KBM-7 (cell line): ENCODE data around the gene FAM174B.
A peak's percentile ranks its signal among the peaks of the same experiment; 100 is the strongest.

Source experiments
- DNase-seq: peaks from one replicate; pipeline ENCODE4 v3.0.0-alpha.2; 2015
- in situ Hi-C: fragments of 300-500 bp; cut with MboI; formaldehyde crosslinking; loops from 2 replicates; pipeline ENCODE4 v1.14.3; 2020; ENCODE audit warnings: low sequenced_read_pairs, low pct_unique_long_range_greater_than_20kb, mixed read lengths

FAM174B gene

DNA sequence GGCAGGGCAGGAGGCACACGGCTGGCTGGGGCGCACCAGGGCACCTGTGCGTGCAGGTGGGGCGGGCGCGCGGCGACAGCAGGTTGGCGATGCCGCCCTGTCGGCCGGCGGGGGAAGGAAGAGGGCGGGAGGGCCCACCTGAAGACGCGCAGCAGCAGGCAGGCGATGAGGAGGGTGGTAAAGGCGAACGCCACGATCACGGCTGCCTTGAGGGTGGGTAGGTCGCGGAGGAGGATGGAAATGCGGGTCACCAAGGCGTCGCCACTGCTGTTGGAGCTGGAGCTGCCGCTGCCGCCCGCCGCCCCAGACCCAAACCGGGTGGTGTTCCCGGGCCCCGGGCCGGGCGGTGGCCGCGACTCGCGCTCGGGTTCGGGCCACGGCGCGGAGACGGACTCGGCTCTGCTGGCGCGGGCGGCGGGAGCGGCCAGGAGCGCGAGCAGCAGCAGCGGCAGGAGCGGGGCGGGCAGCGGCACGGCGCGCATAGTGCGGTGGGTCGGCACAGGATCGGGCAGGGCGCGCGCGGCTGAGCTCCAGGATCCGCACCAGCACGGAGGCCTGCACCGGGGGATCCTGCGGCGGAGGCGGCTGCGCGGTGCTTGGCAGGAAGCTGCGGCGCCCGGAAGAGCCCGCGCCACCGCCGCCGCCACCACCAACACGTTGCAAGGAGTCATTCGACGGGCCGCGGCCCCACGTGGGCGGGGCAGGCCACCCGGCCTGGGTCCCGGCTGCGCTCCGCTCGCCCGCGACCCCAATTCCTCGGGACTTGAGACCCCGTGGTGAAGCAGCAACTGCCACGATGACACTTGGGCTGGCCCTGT, at the start of gene FAM174B:
Gene FAM174B, minus strand, starts transcription at position 598 of the 818 bp plus-strand sequence.
- in situ Hi-C loops: no loop called here
- peak; percentile 46 for DNase-seq

DNA sequence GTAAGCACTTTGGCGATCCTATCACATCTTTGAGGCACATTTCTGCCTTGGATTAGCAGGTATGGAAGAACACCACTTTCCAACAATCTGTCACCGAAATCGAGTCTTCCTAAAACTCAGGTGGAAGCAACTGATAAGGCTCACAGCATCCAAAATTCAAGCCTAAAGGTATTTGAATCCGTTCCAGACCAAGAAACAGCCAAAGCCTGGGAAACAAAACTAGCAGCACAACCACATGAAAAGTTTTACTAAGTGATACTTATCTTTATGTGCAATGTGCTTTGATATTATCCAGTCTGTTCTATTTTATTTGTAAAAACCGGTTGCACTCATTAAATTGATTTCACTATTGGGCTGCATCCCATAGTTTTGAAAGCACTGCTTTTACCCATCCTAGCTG, 40.5 kb upstream of the FAM174B start:
- no peak for DNase-seq
- in situ Hi-C loops: no loop called here

DNA sequence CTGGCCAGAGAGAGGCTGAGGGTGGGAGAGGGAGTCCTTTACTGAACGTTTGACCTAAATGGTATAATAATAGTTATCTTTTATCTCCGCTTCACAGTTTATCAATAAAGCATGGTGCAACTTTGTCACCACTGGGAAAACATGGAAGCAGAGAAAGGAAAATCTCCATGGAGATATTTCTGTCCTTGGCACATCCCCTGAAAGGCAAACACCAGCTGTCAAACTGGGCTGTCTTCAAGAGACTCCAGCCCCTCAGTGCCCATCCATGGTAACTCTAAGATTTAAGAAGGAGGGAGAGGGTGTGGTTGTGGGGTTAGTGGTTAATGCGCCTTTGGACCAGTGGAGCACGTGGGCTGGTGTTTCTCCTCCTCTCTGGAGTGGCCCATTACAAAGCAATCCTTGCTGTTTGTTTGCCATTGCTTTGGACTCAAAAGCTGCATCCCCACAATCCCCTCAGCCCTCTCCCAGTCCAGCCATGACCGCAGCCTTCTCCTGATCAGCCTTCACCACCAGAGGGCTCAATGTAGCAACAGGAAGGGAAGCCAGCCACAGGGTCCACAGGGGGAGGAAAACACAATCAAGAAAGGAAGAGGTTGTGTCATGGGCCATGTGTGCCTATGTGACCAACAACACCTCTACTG, 38.2 kb upstream of the FAM174B start:
- DNase-seq: peak; percentile 56
- in situ Hi-C loops: no loop called here

- in situ Hi-C loops: no loop called here
- DNase-seq: no peak
Observed at GRCh38 chr15:92690395-92690794, 34.8 kb upstream of the FAM174B start.

GRCh38 chr15:92687746-92688145, 32.2 kb upstream of the FAM174B start:
- no peak for DNase-seq
- in situ Hi-C loops: no loop called here

- in situ Hi-C loops: no loop called here
- no peak for DNase-seq
Observed at GRCh38 chr15:92687195-92687602, 31.6 kb upstream of the FAM174B start.

GRCh38 chr15:92683511-92683834, 27.9 kb upstream of the FAM174B start:
- peak; percentile 7 for DNase-seq
- in situ Hi-C loops: no loop called here

GRCh38 chr15:92682741-92683510, 27.4 kb upstream of the FAM174B start:
- DNase-seq: no peak
- in situ Hi-C loops: no loop called here

DNA sequence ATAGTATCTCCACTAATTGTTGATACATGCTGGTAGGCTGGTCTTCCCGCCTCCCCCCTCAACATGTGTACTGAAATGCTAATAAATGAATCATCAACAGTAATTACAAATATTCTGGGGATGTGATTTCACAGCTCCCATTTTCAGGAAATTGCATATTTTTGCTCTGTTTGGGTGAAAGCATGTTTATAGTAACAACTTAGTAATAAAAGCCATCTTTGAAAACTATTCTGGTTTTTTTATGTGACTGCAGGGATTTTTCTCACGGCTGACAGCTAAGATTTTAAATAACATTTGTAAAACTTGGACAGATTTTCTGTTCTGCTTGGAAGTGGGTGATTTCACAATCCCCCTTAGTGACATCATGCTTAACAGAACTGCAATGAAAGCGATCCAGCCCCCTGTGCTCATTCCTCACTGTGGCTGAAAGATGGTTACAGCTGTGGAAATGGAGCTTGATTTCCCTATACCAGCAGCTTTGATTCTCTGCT, 25.6 kb upstream of the FAM174B start:
- in situ Hi-C loops: no loop called here

DNA sequence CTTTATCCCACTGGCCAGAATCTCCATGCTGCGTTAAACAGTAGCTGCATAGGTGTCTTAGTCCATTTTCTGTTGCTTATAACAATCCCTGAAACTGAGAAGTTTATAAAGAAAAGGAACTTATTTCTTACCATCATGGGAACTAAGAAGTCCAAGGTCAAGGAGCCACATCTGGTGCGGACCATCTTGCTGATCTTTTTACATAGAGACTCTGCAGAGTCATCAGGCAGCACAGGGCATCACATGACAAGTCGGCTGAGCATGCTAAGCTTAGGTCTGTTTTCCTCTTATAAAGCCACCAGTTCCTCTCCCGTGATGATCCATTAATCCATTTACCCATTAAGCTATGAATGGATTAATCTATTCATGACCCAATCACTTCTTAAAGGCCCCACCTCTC, 22.4 kb upstream of the FAM174B start:
- DNase-seq: no peak
- in situ Hi-C loops: no loop called here

More for the DNA sequence above, 25.6 kb upstream of the FAM174B start:
- DNase-seq: no peak

- DNase-seq: no peak
- in situ Hi-C loops: no loop called here
Observed at GRCh38 chr15:92676561-92676960, 21.0 kb upstream of the FAM174B start.

- no peak for DNase-seq
- in situ Hi-C loops: no loop called here
Observed at GRCh38 chr15:92675485-92675884, 19.9 kb upstream of the FAM174B start.

GRCh38 chr15:92674347-92674746, 18.8 kb upstream of the FAM174B start:
- in situ Hi-C loops: no loop called here

GRCh38 chr15:92672102-92672501, 16.5 kb upstream of the FAM174B start:
- in situ Hi-C loops: no loop called here
- DNase-seq: no peak

More at GRCh38 chr15:92674347-92674746, 18.8 kb upstream of the FAM174B start:
- DNase-seq: no peak

DNA sequence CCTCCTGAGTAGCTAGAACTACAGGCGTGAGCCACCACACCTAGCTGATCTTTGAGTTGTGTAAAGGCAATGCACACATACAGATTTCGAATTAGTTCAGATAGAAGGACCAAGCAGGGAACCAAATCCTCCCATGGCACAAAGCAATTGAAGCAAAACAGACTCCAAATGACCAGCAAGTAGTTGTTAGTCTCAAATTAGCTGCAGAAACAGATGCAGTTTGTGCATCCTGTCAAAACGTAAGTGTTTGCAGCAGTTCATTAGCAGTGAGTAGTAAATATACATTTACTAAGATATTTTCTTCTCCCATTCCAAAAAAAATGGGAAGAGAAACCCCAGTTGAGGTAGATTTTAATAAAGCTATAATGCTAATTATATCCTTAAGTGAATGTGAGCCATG, 15.8 kb upstream of the FAM174B start:
- in situ Hi-C loops: no loop called here
- no peak for DNase-seq

DNA sequence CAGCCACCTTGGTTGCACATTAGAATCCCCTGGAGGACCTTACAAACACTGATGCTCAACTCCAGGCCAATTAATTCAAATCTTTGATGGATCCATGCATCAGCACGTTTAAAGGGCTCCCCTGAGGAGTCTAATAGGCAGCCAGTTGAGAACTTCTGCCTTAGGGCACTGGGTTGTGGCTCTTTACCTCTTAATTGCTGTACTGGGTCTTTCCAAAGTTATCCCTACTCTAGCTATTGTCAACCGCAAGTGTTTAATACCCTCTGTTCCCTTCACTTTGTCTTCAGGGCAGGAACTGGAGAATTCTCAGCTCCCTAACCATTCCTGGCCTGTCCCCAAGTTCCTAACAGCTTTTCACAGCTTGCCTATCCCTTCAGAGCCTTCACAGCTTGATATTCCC, 15.0 kb upstream of the FAM174B start:
- no peak for DNase-seq
- in situ Hi-C loops: no loop called here

- in situ Hi-C loops: no loop called here
- DNase-seq: no peak
Observed at GRCh38 chr15:92669432-92669831, 13.9 kb upstream of the FAM174B start.

DNA sequence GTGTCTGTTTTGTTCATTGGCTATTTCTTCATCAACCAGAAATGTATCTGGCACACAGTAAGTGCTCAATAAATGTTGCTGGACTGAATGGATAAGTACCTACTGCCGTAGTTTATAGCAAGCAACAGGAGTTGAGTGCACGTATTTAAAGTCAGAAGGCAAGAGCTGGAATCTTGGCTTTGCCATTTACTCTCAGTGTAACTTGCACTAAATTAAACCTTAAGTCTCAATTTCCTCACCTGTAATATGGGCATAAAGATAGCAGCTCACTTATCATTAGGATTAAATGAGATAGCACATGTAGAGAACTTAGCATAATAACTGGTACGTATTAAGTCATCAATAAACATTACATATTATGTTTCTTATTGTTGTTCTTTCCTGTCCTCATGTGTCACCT, 13.0 kb upstream of the FAM174B start:
- in situ Hi-C loops: no loop called here
- no peak for DNase-seq

DNA sequence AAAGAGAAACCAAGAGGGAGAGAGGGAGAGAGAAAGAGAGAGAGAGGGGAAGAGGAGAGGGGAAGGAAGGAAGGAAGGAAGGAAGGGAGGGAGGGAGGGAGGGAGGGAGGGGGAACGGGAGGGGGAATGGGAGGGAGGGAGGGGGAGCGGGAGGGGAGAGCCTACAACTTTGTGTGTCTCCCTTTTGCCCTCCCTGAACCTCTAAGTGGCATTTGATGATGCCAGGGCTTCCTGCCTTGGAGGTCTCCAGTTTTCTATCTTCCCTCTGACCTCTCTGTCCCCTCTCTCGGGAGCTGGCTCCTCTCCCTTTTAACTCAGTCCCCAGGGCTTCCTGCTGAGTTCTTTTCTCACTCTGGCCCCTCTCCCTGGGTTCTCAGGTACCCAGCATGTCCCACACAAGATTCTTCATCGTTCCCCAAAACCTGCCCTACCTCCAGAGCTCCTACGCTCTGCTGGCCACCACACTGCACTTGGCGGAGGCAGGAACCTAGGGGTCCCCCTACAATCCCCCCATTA, 12.5 kb upstream of the FAM174B start:
- in situ Hi-C loops: no loop called here
- DNase-seq: no peak
